NK-92 (cell line): Measurements from ENCODE around the gene ACTR1A.
"Not testable (repeated sequence)": the region's sequence is repeated elsewhere in the genome, so short reads cannot be mapped to it uniquely, and the experiment has no call there.

Source experiments
- DNase-seq: peaks from one replicate; lab custom pipeline; 2025; ENCODE audit not compliant: unreplicated experiment; lab: John Stamatoyannopoulos, UW

Gene ACTR1A

GRCh38 chr10:102502337-102503151, at the start of gene ACTR1A:
Gene ACTR1A (minus strand): TSS chr10:102502712. CDS start chr10:102502647, 65 bp downstream.
- DNase-seq = peak; percentile 79

DNA sequence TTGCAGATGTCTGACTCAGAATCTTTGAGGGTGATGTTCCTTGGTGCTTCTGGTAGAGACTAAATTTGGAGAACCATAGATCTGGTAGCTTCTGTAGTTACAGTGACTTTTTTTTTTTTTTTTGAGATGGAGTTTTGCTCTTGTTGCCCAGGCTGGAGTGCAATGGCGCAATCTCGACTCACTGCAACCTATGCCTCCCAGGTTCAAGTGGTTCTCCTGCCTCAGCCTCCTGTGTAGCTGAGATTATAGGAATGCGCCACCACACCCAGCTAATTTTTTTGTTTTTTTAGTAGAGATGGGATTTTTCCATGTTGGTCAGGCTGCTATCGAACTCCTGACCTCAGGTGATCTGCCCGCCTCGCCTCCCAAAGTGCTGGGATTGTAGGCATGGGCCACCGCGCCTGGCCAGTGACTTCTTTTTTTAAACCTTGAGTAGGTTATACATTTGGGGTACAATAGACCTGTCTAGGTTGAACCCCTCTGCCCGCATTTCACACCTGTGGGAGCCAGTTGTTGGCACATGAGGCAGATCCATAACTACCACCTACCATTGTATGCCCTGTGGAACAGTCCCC, 48.2 kb upstream of the ACTR1A start:
- no peak for DNase-seq

- no peak for DNase-seq
Observed at GRCh38 chr10:102549549-102549948, 47.0 kb upstream of the ACTR1A start.

GRCh38 chr10:102546606-102547320, 44.3 kb upstream of the ACTR1A start:
- DNase-seq = no peak

DNA sequence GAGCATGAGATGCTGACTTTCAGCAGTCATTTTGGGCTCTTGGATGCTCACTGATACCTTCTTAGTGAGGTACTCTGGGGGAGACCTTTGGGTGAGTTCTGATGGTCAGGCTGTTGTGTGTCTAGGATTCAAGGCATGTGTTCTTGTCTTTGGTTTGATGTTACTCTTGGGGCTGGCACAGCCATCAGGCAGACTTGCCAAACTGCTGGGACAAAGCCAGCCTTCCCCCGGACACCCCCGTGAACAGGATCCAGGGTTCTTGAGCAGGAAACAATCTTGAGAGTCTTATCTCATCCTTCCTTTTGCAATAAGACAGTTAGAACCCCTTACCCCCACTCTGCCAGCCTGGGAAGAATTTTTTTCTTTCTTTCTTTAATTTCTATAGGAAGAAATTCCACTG, 43.5 kb upstream of the ACTR1A start:
- DNase-seq = no peak

- no peak for DNase-seq
Observed at GRCh38 chr10:102545265-102545871, 42.9 kb upstream of the ACTR1A start.

- DNase-seq = no peak
Observed at GRCh38 chr10:102542800-102543418, 40.4 kb upstream of the ACTR1A start.

DNA sequence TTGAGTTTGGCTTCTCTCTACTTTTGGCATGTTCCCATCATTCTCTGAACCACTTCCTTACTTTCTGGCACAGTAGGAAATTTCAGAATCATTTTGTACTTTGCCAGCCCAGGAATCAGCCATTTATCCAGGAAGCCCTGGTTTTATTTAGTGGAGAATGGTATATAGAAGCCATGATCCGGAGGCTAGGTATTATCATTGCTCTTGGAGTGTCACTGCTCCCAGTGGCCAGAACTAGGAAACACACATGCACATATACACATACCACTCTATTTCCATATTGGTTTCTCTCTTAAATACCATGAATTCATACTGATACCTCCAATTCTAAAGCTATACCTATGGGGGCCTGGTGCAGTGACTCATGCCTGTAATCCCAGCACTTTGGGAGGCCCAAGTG, 37.5 kb upstream of the ACTR1A start:
- no peak for DNase-seq

GRCh38 chr10:102538811-102539210, 36.3 kb upstream of the ACTR1A start:
- no peak for DNase-seq

DNA sequence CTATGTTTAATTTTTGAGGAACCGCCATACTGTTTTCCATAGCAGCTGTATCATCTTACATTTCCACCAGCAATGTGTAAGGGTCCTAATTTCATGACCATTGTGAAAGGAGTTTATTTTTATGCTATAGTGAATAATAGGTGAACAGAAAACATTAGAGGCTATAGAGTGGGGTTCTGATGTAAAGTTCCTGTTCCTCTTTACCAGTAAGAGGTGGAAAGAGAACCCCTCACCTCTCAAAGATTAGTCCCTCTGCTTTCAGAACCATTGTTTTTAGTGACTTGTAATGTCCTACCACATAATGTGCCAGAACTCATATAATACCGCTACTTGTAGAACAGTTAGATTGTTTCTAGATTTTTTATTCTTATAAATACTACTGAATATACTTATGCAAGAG, 35.4 kb upstream of the ACTR1A start:
- DNase-seq = no peak

- no peak for DNase-seq
Observed at GRCh38 chr10:102537367-102537766, 34.9 kb upstream of the ACTR1A start.

GRCh38 chr10:102535481-102536147, 33.1 kb upstream of the ACTR1A start:
- DNase-seq = no peak

DNA sequence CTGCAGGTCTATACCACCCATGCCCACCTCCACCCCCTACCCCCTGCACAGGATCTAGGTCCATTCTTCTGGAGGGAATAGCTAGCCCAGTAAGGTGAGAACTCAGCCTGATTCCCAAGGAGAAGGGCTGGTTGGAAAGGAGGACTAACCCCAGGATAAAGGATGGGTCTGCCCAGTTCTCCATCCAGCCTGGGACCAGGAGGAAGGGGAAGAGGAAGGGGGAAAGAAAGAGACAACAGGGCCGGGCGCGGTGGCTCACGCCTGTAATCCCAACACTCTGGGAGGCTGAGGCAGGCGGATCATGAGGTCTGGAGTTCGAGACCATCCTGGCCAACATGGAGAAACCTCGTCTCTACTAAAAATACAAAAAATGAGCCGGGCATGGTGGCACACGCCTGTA, 32.5 kb upstream of the ACTR1A start:
- DNase-seq = not testable (repeated sequence)

DNA sequence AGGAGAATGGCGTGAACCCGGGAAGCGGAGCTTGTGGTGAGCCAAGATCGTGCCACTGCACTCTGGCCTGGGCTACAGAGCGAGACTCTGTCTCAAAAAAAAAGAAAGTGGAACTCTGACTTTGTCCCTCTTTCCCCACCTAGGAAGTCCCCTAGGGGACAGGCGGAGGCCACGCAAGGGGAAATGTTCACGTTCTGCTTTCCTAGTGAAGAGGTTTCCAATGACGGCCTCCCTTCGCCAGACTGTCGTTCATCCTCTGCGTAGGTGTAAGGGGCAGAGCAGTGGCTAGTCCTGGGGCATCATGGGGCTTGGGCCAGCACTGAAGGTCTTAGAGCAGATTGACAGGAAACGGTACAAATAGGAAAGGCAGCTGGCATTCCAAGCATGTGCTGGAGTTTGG, 31.8 kb upstream of the ACTR1A start:
- no peak for DNase-seq

DNA sequence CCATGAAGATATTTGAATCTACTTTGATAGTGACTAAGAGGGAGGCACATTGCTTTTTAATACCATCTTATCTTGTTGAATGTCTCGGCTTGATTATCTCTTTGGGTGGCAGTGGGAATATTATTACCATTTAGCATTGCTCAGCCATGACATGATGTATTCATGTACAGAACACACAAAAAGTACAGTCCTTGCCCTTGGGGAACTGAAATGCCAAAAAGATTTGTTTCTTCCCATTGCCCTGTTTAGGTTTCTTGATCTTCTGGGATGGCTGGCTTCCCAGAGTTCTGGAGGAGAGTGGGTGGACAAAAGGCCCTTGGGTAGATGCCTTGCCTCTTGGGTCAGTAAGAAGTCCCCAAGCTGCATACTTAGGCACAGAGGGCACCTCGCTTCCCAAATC, 25.0 kb upstream of the ACTR1A start:
- DNase-seq = no peak

DNA sequence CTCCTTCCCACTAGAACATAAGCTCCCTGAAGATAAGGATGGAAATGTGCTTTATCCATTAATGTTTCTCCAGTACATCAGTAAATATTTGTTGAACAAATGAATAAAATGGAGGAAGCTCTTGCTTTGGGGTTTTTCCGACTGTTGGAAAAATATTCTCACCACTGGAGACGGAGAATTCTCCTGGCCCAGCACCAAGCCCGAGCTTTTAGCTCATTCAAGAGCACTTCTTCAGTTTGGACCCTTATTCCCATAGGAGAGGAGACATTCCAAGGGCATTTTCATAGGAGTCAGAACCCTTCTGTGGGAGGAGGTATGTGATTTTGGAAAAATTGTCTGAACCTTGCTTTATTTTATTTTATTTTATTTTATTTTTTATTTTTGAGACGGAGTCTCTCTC, 22.2 kb upstream of the ACTR1A start:
- no peak for DNase-seq

DNA sequence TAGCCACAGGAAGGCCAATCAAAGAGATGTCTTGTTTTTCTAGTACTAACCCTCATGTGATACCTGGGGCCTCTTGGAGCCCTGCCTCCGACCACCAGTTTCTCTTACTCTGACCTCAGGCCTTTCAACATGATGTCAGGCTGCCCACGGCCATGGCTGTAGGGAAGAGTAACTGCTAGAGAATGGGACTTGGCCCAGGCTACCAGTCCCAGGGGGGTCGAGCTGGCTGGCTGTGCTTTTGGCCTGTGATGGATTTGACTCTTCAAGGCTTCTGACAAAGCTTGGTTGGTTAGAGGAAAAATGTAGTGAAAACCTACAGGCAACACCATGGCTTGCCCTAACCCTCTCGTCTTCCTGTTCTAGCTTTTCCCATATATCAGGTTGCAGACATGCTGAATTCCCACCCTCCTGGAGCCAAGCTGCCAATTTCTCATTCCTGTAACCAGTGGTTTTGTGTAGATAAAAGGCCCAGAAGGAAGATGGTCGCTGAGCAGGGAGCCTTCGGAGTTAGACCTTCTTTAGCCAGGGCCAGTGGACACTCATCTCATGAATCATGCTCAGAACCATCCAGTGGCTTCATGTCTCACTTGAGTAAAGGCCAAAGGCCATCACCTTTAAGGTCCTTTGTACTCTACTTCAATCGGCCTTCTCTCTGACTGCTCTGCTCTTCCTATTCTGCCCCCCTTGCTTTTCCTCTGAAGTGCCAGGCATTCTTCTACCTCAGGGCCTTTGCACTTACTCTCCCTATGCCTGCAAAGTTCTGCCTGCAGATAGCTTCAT, 20.9 kb upstream of the ACTR1A start:
- DNase-seq = no peak

DNA sequence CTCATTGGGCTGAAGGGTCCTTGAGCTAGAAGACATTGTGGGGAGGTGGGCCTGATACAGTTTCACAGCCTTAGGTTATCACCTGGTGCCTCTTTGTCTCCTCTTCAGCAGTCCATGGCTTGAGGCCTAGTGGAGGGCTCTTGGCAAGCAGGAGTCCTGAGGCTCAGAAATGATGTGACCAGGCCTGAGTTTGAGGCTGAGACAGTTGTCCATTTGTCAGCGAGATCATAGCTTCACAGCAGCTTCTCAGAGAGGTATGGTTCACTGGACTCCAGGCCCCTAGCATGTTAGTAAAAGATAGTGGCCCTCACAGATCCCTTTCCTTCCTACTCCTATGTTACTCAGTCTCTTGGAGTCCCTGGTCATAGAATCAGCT, 20.4 kb upstream of the ACTR1A start:
- no peak for DNase-seq

- no peak for DNase-seq
Observed at GRCh38 chr10:102519246-102519825, 16.8 kb upstream of the ACTR1A start.

DNA sequence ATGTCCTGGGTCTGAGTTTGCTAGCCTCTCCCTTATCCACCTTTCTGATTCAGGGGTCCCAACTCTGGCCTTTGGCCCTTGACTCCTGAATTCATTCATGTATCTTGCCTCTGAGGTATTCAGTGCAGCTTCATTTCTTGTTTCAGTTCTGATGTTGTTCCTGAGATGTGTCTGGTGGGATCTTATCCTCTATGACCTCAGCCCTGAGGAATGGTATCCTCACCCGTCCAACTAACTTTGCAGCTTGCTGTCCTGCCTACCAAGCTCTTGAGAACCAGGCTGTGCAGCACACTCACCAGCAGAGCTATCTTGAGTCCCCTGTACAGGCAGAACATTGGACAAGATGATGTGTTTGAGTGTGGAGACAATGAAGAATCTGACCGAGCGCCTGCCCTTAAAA, 15.0 kb upstream of the ACTR1A start:
- no peak for DNase-seq
